ENCODE data around the gene ASB13.
A peak's percentile ranks its signal among the peaks of the same experiment; 100 is the strongest.

The ASB13 gene

GRCh38 chr10:5684971-5685763 lies 18.8 kb upstream of the ASB13 start (continued):
- TF ChIP-seq ZNF596 (tag by site-specific recombination; IDR thresholded peaks at IDR 0.05) (0 out of 2 replicates have a peak, but pooled peaks have one; percentile 27), ZBTB44 (tag by site-specific recombination; IDR thresholded peaks at IDR 0.05) (no peak), ZBTB17 (tag by site-specific recombination; IDR thresholded peaks at IDR 0.05) (peak; percentile 76; the same call in 1 of the 2 replicates), ZNF341 (tag by site-specific recombination; IDR thresholded peaks at IDR 0.05; ENCODE audit: low read depth) (no peak), ZNF658 (tag by site-specific recombination; IDR thresholded peaks at IDR 0.05) (no peak), ZFHX2 (tag by site-specific recombination; conservative IDR thresholded peaks at IDR 0.05) (peak; percentile 32), SCRT1 (tag by site-specific recombination; IDR thresholded peaks at IDR 0.05; ENCODE audit: borderline replicate concordance) (peak; percentile 81), KLF17 (tag by site-specific recombination; IDR thresholded peaks at IDR 0.05) (0 out of 2 replicates have a peak, but pooled peaks have one; percentile 53), KLF8 (tag by site-specific recombination; IDR thresholded peaks at IDR 0.05) (0 out of 2 replicates have a peak, but pooled peaks have one; percentile 7), ZNF610 (tag by site-specific recombination; IDR thresholded peaks at IDR 0.05; ENCODE audit: borderline replicate concordance) (no peak), ZEB2 (tag by site-specific recombination; IDR thresholded peaks at IDR 0.05) (peak; percentile 83), ZNF701 (tag by site-specific recombination; IDR thresholded peaks at IDR 0.05) (no peak), ZNF830 (tag by site-specific recombination; IDR thresholded peaks at IDR 0.05; ENCODE audit: low read depth) (no peak), ZNF654 (tag by site-specific recombination; IDR thresholded peaks at IDR 0.05; ENCODE audit: low read depth) (peak; percentile 29), ZNF707 (tag by site-specific recombination; IDR thresholded peaks at IDR 0.05) (no peak), ZBTB7A (tag by site-specific recombination; IDR thresholded peaks at IDR 0.05; ENCODE audit: low read depth) (0 out of 2 replicates have a peak, but pooled peaks have one; percentile 33), ZNF600 (tag by site-specific recombination; IDR thresholded peaks at IDR 0.05) (peak; percentile 63; the same call in 1 of the 2 replicates), GLIS2 (tag by site-specific recombination; IDR thresholded peaks at IDR 0.05) (peak; percentile 43; the same call in 1 of the 2 replicates), SP3 (tag by site-specific recombination; IDR thresholded peaks at IDR 0.05) (0 out of 2 replicates have a peak, but pooled peaks have one; percentile 9), ZNF561 (tag by site-specific recombination; IDR thresholded peaks at IDR 0.05; ENCODE audit: borderline replicate concordance) (no peak), ZBTB1 (tag by site-specific recombination; IDR thresholded peaks at IDR 0.05) (no peak), ZNF514 (tag by site-specific recombination; IDR thresholded peaks at IDR 0.05) (no peak), ZNF16 (tag by site-specific recombination; IDR thresholded peaks at IDR 0.05; ENCODE audit: low read depth) (no peak), ZNF580 (tag by site-specific recombination; IDR thresholded peaks at IDR 0.05) (no peak), ZNF677 (tag by site-specific recombination; IDR thresholded peaks at IDR 0.05) (0 out of 2 replicates have a peak, but pooled peaks have one; percentile 25), YY1 (tag by site-specific recombination; IDR thresholded peaks at IDR 0.05) (no peak; the same call in 1 of the 2 replicates)
- TF ChIP-seq, protein P1, sequence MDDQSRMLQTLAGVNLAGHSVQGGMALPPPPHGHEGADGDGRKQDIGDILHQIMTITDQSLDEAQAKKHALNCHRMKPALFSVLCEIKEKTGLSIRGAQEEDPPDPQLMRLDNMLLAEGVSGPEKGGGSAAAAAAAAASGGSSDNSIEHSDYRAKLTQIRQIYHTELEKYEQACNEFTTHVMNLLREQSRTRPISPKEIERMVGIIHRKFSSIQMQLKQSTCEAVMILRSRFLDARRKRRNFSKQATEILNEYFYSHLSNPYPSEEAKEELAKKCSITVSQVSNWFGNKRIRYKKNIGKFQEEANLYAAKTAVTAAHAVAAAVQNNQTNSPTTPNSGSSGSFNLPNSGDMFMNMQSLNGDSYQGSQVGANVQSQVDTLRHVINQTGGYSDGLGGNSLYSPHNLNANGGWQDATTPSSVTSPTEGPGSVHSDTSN (CRISPR knock-in tag; IDR thresholded peaks at IDR 0.05), result no peak
- TF ChIP-seq, protein P2, sequence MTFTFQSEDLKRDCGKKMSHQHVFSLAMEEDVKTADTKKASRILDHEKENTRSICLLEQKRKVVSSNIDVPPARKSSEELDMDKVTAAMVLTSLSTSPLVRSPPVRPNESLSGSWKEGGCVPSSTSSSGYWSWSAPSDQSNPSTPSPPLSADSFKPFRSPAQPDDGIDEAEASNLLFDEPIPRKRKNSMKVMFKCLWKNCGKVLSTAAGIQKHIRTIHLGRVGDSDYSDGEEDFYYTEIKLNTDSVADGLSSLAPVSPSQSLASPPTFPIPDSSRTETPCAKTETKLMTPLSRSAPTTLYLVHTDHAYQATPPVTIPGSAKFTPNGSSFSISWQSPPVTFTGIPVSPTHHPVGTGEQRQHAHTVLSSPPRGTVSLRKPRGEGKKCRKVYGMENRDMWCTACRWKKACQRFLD (tag by site-specific recombination; IDR thresholded peaks at IDR 0.05), result 0 out of 2 replicates have a peak, but pooled peaks have one; percentile 42
- TF ChIP-seq, protein P3, sequence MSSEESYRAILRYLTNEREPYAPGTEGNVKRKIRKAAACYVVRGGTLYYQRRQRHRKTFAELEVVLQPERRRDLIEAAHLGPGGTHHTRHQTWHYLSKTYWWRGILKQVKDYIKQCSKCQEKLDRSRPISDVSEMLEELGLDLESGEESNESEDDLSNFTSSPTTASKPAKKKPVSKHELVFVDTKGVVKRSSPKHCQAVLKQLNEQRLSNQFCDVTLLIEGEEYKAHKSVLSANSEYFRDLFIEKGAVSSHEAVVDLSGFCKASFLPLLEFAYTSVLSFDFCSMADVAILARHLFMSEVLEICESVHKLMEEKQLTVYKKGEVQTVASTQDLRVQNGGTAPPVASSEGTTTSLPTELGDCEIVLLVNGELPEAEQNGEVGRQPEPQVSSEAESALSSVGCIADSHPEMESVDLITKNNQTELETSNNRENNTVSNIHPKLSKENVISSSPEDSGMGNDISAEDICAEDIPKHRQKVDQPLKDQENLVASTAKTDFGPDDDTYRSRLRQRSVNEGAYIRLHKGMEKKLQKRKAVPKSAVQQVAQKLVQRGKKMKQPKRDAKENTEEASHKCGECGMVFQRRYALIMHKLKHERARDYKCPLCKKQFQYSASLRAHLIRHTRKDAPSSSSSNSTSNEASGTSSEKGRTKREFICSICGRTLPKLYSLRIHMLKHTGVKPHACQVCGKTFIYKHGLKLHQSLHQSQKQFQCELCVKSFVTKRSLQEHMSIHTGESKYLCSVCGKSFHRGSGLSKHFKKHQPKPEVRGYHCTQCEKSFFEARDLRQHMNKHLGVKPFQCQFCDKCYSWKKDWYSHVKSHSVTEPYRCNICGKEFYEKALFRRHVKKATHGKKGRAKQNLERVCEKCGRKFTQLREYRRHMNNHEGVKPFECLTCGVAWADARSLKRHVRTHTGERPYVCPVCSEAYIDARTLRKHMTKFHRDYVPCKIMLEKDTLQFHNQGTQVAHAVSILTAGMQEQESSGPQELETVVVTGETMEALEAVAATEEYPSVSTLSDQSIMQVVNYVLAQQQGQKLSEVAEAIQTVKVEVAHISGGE (tag by site-specific recombination; conservative IDR thresholded peaks at IDR 0.05; ENCODE audit: low read depth), result 0 out of 2 replicates have a peak, but pooled peaks have one; percentile 12

All from HEK293 (cell line).